ENCODE data around the gene SSH3.

- TF ChIP-seq CTCF (IDR thresholded peaks at IDR 0.05; ENCODE audit: low read depth, low read length), result no peak
- TF ChIP-seq EZH2phosphoT487 (IDR thresholded peaks at IDR 0.05; ENCODE audit: low read depth), result no peak
These were observed 20.4 kb upstream of the SSH3 start for GRCh38 chr11:67282876-67283371.
